22Rv1 (cell line): ENCODE data around the gene VARS1.

Experiments
- ZFX ChIP-seq: fragments of 450-650 bp; IDR thresholded peaks from 2 replicates; pipeline ENCODE4 v1.6.1; 2017; ENCODE audit warnings: antibody characterized with exemption, borderline replicate concordance
- TF ChIP-seq, protein P1 (sequence below): fragments of 450-650 bp; IDR thresholded peaks from 2 replicates; pipeline ENCODE4 v1.5.1; 2017; ENCODE audit warnings: mild to moderate bottlenecking

DNA sequence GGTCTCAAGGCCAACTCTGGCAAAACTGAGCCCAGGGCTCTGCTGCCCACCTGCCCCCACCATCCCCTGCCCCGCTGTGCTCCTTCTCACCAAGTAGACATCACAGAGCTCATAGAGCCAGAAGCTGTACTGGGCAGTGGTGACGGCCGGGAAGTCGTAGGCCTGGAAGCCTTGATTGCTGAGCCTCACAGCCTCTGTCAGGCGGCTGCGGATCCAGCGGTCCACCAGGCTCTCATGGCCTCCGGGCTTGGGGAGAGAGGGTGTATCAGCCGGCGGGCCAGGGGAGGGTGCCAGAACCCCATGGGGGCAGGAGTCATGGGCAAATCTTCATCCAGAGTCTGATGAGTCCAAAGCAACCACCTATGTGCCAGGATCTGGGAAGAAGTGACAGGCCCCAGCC, 15.6 kb downstream of the VARS1 start:
- TF ChIP-seq, protein P1, sequence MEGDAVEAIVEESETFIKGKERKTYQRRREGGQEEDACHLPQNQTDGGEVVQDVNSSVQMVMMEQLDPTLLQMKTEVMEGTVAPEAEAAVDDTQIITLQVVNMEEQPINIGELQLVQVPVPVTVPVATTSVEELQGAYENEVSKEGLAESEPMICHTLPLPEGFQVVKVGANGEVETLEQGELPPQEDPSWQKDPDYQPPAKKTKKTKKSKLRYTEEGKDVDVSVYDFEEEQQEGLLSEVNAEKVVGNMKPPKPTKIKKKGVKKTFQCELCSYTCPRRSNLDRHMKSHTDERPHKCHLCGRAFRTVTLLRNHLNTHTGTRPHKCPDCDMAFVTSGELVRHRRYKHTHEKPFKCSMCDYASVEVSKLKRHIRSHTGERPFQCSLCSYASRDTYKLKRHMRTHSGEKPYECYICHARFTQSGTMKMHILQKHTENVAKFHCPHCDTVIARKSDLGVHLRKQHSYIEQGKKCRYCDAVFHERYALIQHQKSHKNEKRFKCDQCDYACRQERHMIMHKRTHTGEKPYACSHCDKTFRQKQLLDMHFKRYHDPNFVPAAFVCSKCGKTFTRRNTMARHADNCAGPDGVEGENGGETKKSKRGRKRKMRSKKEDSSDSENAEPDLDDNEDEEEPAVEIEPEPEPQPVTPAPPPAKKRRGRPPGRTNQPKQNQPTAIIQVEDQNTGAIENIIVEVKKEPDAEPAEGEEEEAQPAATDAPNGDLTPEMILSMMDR: no peak
- no peak for TF ChIP-seq ZFX
